Measurements from ENCODE around the gene GSTM4.

DNA sequence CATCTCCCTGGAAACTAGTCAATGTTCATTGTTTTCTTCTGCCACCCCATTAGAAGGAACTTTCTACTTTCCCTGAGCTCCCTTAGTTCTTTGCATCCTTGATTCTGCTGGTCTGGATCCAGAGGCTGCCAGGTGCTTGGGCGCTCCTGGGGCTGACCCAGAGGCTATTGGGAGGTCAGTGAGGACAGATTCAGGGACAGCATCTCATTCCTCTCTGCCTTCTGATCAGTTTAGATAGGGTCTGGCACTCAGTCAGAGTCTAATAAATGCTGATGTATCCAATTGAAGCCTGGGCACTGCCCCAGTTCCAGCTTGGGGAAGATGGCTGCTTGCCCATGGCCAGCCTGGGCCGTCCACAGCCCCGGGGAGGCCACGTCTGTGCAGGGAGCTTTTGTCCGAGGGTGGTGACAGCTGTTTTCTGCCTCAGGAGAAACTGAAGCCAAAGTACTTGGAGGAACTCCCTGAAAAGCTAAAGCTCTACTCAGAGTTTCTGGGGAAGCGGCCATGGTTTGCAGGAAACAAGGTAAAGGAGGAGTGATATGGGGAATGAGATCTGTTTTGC lies 34.0 kb downstream of the GSTM4 start:
- TF ChIP-seq POLR2AphosphoS5 (IDR thresholded peaks at IDR 0.05; ENCODE audit: low read depth, low read length): no peak
- TF ChIP-seq, protein P1, sequence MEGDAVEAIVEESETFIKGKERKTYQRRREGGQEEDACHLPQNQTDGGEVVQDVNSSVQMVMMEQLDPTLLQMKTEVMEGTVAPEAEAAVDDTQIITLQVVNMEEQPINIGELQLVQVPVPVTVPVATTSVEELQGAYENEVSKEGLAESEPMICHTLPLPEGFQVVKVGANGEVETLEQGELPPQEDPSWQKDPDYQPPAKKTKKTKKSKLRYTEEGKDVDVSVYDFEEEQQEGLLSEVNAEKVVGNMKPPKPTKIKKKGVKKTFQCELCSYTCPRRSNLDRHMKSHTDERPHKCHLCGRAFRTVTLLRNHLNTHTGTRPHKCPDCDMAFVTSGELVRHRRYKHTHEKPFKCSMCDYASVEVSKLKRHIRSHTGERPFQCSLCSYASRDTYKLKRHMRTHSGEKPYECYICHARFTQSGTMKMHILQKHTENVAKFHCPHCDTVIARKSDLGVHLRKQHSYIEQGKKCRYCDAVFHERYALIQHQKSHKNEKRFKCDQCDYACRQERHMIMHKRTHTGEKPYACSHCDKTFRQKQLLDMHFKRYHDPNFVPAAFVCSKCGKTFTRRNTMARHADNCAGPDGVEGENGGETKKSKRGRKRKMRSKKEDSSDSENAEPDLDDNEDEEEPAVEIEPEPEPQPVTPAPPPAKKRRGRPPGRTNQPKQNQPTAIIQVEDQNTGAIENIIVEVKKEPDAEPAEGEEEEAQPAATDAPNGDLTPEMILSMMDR (IDR thresholded peaks at IDR 0.05): no peak

Measured in Panc1 (cell line).